Peyer's patch (tissue), 4 donors: Measurements from ENCODE around the gene CHAC2.

ENCODE experiments used
- CTCF ChIP-seq, 6 experiments: fragments of 450-650 bp in 4 of 6; fragments of 200-600 bp in 2 of 6; sonication (generic) in 1 of 6; IDR thresholded peaks; one replicate each; pipeline ENCODE4 v1.5.1; 2017 to 2019; ENCODE audit warnings: antibody characterized with exemption in 6 of 6, mild to moderate bottlenecking in 3 of 6, moderate library complexity in 1 of 6
- POLR2A ChIP-seq, 2 donors: fragments of 450-650 bp; IDR thresholded peaks; one replicate each; pipeline ENCODE4 v1.5.1; 2017; ENCODE audit warnings: antibody characterized with exemption in 2 of 2, mild to moderate bottlenecking in 2 of 2, moderate library complexity in 2 of 2

GRCh38 chr2:53752385-53752784, 15.2 kb upstream of the CHAC2 start:
- no peak for TF ChIP-seq CTCF (IDR thresholded peaks at IDR 0.05)
- no peak for TF ChIP-seq POLR2A (IDR thresholded peaks at IDR 0.05)
